Cardiac fibroblast (primary cell): ENCODE measurements around the gene TUBGCP6.

Source experiments
- DNase-seq, 2 donors: peaks; one replicate each; pipeline versions ENCODE4 v3.0.0 to v3.0.0-alpha.2; 2010; ENCODE audit warnings: low read depth in 2 of 2
- H3K4me3 ChIP-seq, 2 donors: replicated peaks in 1 of 2; 1 replicate in 1 of 2; 2 replicates in 1 of 2; pipeline ENCODE4 v1.5.1; 2011; ENCODE audit warnings: low read depth in 2 of 2, low read length in 2 of 2, mild to moderate bottlenecking in 2 of 2, moderate library complexity in 1 of 2
- TF ChIP-seq, protein P1 (sequence below): IDR thresholded peaks from one replicate; pipeline ENCODE4 v1.5.1; 2011; ENCODE audit warnings: low read depth, mild to moderate bottlenecking, low read length, inconsistent platforms

Gene TUBGCP6

DNA sequence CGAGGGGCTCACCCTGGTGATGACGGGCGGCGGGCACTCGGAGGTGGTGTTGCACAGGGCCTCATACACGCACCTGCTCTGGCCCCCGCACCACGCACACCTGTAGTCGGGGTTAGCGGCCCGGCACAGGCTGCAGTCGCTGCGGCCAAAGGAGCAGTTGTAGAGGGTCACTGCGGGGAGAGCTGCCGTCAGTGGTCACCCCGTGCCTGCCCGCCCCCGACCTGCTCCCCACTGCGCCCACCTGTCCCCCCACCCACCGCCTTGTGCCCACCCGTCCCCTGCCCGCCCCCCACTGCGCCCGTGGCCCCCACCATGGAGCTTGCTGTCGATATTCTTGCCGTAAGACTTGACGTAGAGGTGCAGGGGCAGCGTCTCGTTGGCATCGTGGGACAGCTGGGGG, 39.0 kb upstream of the TUBGCP6 start:
- no peak for DNase-seq
- TF ChIP-seq, protein P1, sequence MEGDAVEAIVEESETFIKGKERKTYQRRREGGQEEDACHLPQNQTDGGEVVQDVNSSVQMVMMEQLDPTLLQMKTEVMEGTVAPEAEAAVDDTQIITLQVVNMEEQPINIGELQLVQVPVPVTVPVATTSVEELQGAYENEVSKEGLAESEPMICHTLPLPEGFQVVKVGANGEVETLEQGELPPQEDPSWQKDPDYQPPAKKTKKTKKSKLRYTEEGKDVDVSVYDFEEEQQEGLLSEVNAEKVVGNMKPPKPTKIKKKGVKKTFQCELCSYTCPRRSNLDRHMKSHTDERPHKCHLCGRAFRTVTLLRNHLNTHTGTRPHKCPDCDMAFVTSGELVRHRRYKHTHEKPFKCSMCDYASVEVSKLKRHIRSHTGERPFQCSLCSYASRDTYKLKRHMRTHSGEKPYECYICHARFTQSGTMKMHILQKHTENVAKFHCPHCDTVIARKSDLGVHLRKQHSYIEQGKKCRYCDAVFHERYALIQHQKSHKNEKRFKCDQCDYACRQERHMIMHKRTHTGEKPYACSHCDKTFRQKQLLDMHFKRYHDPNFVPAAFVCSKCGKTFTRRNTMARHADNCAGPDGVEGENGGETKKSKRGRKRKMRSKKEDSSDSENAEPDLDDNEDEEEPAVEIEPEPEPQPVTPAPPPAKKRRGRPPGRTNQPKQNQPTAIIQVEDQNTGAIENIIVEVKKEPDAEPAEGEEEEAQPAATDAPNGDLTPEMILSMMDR, result no peak
- no peak overlapping the region for H3K4me3 ChIP-seq

DNA sequence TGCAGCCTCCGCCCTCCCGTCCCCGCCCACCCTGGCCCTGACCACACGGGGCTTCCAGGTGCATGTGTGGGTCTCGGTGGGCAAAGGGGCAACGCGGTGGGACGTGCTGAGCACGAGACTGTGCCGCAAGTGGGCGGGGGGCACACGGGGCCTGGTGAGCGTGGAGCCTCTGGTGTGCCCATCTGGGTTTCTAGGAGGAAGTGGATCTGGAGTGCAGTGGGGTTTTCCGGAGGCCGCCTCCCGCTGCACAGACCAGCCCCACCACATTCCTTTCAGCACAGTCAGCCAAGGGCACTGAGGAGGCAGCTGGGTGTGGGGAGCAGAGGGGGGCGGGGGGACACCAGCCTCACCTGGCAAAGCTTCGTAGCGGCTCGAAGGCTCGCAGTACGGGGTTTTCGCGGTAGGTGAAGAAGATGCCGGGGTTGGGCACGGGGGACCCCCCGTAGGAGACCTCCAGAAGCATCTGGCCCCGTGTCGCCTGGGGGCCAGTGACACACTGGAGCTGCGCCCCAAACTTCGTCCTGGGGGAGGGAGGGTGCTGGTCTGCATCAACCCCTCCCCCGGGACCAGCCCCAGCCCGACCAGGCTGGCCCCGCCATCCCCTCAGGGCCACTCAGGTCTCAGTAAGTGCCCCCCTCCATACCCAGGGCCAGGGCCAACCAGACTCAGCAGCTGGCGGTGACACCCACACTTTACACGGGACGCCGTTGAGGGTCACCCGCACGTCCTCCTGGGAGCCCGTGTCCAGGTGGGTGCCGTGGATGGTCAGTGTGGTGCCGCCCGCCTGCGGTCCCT, 37.7 kb upstream of the TUBGCP6 start:
- TF ChIP-seq, protein P1, result no peak
- DNase-seq, result peak; percentile 51 to 58
- no peak overlapping the region for H3K4me3 ChIP-seq

DNA sequence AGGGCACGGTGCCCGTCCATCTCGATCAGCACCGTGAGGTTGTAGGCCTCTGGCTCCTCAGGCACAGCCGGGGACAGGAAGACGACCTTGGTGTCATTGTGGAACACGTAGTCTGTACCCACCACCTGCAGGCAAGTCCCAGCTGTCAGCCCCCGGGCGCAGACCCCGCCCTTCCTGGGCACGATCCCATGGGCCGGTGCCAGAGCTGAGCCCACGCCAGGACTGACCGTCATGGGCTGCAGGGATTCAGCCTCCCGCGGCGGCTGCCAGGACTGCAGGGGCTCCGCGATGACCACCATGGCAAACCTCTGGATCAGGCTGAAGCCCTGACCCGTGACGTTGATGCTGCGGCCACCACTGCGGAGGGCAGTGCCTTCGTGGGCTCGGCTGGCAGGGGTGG, 37.1 kb upstream of the TUBGCP6 start:
- TF ChIP-seq, protein P1, result no peak
- no peak for DNase-seq
- H3K4me3 ChIP-seq, result no peak overlapping the region

- TF ChIP-seq, protein P1, result no peak
- H3K4me3 ChIP-seq, result no peak overlapping the region
- DNase-seq, result no peak
These were observed 36.5 kb upstream of the TUBGCP6 start for GRCh38 chr22:50281384-50281760.

DNA sequence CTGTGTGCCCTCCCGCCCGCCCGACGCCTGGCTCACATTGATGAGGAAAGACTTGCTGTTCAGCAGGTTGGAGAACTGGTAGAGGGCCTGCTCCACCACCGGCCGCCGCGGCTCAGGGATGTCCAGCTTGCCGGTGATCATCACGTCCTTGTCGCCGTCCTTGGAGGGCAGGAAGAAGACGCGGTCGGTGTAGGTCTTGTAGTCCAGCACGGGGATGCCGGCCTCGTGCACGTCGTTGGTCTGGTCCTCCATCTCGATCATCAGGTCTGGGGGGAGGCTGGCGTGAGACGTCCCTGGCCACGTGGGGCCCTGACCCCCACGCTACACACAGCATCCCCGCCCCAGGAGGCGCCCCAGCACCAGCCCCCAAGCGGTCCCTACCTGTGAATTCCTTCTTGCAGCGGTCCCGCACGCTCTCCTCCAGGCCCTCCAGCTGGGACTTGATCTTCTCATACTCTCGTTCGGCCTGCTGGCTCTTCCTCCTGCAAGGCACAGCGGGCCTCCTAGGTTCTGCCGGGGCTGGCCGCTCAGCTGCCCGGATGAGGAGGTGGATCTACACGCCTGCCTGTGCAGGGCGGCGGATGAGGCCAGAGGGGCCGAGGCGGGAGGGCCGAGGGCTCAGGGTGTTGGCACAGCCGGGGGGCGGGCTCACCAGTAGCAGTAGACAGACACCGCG, 36.0 kb upstream of the TUBGCP6 start:
- no peak for DNase-seq
- no peak overlapping the region for H3K4me3 ChIP-seq
- TF ChIP-seq, protein P1, result no peak

- no peak overlapping the region for H3K4me3 ChIP-seq
- TF ChIP-seq, protein P1, result no peak
- no peak for DNase-seq
These were observed 35.3 kb upstream of the TUBGCP6 start for GRCh38 chr22:50280022-50280707.
